NCI-H748 (cell line): Measurements from ENCODE around the gene HOOK2.
A peak's percentile ranks its signal among the peaks of the same experiment; 100 is the strongest.
"Not testable (repeated sequence)": the region's sequence is repeated elsewhere in the genome, so short reads cannot be mapped to it uniquely, and the experiment has no call there.

Experiments
- DNase-seq: peaks from one replicate; lab custom pipeline; 2025; ENCODE audit not compliant: unreplicated experiment; lab: John Stamatoyannopoulos, UW

HOOK2 gene, protein sequence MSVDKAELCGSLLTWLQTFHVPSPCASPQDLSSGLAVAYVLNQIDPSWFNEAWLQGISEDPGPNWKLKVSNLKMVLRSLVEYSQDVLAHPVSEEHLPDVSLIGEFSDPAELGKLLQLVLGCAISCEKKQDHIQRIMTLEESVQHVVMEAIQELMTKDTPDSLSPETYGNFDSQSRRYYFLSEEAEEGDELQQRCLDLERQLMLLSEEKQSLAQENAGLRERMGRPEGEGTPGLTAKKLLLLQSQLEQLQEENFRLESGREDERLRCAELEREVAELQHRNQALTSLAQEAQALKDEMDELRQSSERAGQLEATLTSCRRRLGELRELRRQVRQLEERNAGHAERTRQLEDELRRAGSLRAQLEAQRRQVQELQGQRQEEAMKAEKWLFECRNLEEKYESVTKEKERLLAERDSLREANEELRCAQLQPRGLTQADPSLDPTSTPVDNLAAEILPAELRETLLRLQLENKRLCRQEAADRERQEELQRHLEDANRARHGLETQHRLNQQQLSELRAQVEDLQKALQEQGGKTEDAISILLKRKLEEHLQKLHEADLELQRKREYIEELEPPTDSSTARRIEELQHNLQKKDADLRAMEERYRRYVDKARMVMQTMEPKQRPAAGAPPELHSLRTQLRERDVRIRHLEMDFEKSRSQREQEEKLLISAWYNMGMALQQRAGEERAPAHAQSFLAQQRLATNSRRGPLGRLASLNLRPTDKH

GRCh38 chr19:12774588-12775555 is at the start of gene HOOK2:
HOOK2 (minus strand) TSS chr19:12775552; CDS start chr19:12775449, 103 bp downstream.
- peak; percentile 92 for DNase-seq

DNA sequence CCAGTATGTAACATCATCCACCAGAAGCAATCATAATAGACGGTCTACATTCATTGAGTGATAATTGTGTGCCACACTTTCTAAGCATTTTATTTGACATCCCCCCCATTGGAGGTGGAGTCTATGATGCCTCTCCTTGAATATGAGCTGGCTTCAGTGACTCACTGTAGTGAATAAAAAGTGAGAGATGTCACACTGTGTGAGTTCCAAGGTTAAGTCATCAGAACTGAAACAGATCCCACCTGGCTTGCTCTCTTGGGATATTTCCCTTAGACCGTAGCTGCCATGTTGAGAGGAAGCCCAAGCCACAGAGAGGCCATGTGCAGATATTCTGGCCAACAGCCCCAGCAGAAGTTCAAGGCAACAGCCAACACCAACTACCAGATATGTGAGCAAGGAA is 46.4 kb upstream of the HOOK2 start:
- DNase-seq, result no peak

- DNase-seq, result not testable (repeated sequence)
These were observed 42.5 kb upstream of the HOOK2 start for GRCh38 chr19:12817810-12818209.

DNA sequence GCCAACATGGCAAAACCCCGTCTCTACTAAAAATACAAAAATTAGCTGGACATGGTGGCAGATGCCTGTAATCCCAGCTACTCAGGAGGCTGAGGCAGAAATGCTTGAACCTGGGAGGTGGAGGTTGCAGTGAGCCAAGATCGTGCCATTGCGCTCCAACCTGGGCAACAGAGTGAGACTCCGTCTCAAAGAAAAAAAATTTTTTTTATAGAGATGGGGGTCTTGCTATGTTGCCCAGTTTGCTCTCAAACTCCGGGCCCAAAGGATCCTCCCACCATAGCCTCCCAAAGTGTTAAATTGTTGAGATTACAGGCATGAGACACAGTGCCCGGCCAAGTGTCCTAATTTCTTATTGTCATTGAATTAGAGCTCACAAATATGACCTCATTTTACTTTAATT is 41.8 kb upstream of the HOOK2 start:
- DNase-seq, result not testable (repeated sequence)

GRCh38 chr19:12815088-12815487 is 39.7 kb upstream of the HOOK2 start:
- no peak for DNase-seq

DNA sequence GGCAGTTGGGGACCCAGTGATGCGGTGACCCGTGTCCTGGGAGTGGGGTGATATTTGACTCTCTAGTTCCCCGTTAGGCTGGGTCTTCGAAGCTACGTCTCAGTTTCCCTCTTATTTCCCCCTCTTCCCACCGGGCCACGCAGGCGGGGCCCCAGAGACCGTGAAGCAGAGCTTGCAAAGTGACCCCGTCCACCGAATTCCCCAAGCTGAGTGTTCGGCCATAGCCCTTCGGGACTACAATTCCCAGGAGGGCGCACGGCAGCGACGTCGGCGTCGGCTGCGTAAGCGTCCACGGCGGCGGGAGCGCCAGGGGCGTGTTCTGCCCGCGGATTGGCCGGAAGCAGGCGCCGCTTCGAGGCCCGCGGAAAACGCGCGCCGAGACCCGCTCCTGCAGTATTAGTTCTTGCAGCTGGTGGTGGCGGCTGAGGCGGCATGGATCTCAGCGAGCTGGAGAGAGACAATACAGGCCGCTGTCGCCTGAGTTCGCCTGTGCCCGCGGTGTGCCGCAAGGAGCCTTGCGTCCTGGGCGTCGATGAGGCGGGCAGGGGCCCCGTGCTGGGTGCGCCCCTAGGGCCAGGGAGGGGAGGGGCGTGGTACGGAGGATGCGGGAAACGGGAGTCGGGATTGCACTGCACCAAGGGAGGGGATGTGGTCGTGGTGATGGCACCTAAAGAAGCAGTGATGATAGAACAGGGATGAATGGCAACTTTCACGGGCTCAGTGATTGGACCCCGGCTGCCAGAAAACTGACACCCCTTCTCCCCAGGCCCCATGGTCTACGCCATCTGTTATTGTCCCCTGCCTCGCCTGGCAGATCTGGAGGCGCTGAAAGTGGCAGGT is 31.1 kb upstream of the HOOK2 start, which contains the start of gene RNASEH2A:
Gene RNASEH2A (plus strand): TSS at position 343 of the 840 bp plus-strand sequence. CDS start 90 bp downstream, at position 433.
- DNase-seq, result peak; percentile 92

- no peak for DNase-seq
These were observed 28.7 kb upstream of the HOOK2 start for GRCh38 chr19:12804051-12804450.

- DNase-seq, result no peak
These were observed 27.1 kb upstream of the HOOK2 start for GRCh38 chr19:12802267-12803106.

GRCh38 chr19:12801466-12802266 is 26.3 kb upstream of the HOOK2 start, which contains the start of the genes PRDX2 and THSD8:
PRDX2 (minus strand) TSS chr19:12801800; CDS start chr19:12801261, 539 bp downstream.
THSD8 (plus strand) TSS chr19:12802069; CDS start chr19:12802072, 3 bp downstream.
- DNase-seq, result peak; percentile 86

- peak; percentile 35 for DNase-seq
These were observed 25.6 kb upstream of the HOOK2 start for GRCh38 chr19:12800923-12801465.

GRCh38 chr19:12800466-12800770 is 25.1 kb upstream of the HOOK2 start:
- DNase-seq, result no peak

DNA sequence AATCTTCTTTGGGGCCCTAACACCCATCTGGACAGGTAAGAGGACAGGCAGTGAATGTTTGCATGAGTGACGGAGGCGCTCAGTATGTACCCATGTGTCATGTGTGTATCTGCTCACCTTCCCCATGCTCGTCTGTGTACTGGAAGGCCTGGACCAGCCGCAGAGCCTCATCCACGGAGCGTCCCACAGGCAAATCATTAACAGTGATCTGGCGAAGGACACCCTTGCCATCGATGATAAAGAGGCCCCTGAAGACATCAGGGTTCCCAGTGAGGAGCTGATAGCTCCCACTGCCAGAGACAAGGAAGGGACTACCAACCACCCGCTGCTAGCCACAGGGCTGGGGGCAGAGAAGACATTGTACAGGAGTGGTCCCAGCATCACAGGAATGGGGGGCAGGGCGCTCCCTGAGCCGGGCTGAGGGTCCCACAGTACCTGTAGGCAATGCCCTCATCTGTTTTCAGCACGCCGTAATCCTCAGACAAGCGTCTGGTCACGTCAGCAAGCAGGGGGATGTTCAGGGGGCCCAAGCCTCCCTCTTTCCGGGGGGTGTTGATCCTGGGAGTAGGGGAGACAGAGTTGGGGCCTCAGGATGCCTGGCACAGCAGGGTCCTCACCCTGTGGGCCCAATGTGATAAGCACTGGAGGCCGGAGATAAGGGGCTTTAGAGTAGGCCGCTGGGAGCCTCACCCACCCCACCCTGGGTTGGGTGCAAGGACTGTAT is 24.6 kb upstream of the HOOK2 start:
- no peak for DNase-seq

GRCh38 chr19:12797607-12798006 is 22.3 kb upstream of the HOOK2 start:
- DNase-seq, result not testable (repeated sequence)

- no peak for DNase-seq
These were observed 21.8 kb upstream of the HOOK2 start for GRCh38 chr19:12797141-12797587.

GRCh38 chr19:12796146-12797071 is 21.1 kb upstream of the HOOK2 start:
- peak; percentile 80 for DNase-seq

DNA sequence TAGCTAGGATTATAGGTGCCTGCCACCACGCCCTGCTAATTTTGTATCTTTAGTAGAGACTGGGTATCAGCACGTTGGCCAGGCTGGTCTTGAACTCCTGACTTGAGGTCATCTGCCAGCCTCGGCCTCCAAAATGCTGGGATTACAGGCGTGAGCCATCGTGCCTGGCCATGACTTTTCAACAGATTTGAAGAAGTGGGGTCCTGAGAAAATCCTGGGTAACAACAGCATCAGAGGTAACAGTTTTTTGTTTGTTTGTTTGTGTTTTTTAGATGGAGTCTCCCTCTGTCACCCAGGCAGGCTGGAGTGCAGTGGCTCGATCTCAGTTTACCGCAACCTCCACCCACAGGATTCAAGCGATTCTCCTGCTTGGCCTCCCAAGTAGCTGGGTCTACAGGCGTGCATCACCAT is 19.6 kb upstream of the HOOK2 start:
- no peak for DNase-seq
